Measurements from ENCODE around the gene CDKN2B-AS1. TPM values are rescaled to one million over a fixed set of nuclear protein-coding genes. Genes with fewer than 3 reads are reported as not detected.

Gene CDKN2B-AS1
- total RNA-seq, 1 experiment from 2014 or later = not detected

GRCh38 chr9:21985964-21986667, 8.5 kb upstream of the CDKN2B-AS1 start:
- TF ChIP-seq, protein P1, sequence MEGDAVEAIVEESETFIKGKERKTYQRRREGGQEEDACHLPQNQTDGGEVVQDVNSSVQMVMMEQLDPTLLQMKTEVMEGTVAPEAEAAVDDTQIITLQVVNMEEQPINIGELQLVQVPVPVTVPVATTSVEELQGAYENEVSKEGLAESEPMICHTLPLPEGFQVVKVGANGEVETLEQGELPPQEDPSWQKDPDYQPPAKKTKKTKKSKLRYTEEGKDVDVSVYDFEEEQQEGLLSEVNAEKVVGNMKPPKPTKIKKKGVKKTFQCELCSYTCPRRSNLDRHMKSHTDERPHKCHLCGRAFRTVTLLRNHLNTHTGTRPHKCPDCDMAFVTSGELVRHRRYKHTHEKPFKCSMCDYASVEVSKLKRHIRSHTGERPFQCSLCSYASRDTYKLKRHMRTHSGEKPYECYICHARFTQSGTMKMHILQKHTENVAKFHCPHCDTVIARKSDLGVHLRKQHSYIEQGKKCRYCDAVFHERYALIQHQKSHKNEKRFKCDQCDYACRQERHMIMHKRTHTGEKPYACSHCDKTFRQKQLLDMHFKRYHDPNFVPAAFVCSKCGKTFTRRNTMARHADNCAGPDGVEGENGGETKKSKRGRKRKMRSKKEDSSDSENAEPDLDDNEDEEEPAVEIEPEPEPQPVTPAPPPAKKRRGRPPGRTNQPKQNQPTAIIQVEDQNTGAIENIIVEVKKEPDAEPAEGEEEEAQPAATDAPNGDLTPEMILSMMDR (conservative IDR thresholded peaks at IDR 0.05) = no peak
- no peak overlapping the region for H4K5ac ChIP-seq (ENCODE audit: insufficient read length, low read depth, low read length)
- peaks cover 40% of the 10 kb centered on the region for H3K27me3 ChIP-seq (ENCODE audit: insufficient read depth, low read length)
- H3K27ac ChIP-seq (ENCODE audit: insufficient read length, low read depth, low read length) = no peak overlapping the region
- no peak overlapping the region for H3K4me3 Mint-ChIP-seq
- DNase-seq = no peak
- H3K79me1 ChIP-seq (ENCODE audit: insufficient read depth, low read depth, low read length, poor library complexity, severe bottlenecking) = no peaks in the 10 kb centered on the region
- no peaks in the 10 kb centered on the region for H3K9me3 ChIP-seq (ENCODE audit: control insufficient read depth, low read depth, low read length)
- no peak overlapping the region for H2BK120ac ChIP-seq (ENCODE audit: low read depth, low read length, poor library complexity, severe bottlenecking)
- no CpG with 5 or more reads among the region's 5 CpGs for WGBS (ENCODE audit: extremely low coverage, insufficient read length, low lambda C conversion rate)
- H3K23ac ChIP-seq (ENCODE audit: insufficient read length, low read depth, low read length) = no peak overlapping the region
- no peak overlapping the region for H2BK12ac ChIP-seq (ENCODE audit: insufficient read length, low read depth, low read length)
- H3K18ac ChIP-seq (ENCODE audit: insufficient read length, low read depth, low read length) = no peak overlapping the region
- no peak overlapping the region for H2AFZ ChIP-seq (ENCODE audit: low read length)
- no peak overlapping the region for H2BK15ac ChIP-seq (ENCODE audit: low read depth, low read length)
- H3K36me3 Mint-ChIP-seq (ENCODE audit: insufficient read depth in 1 of 3, low read depth in 3 of 3) = no peaks in the 10 kb centered on the region
- H4K8ac ChIP-seq (replicated peaks; ENCODE audit: insufficient read length, low read depth, low read length) = no peak overlapping the region
- no peak overlapping the region for H2BK20ac ChIP-seq (ENCODE audit: low read depth, low read length, poor library complexity, severe bottlenecking)
- H4K91ac ChIP-seq (ENCODE audit: insufficient read length, low read depth, low read length) = no peak overlapping the region
- no peak overlapping the region for H3K14ac ChIP-seq (ENCODE audit: insufficient read depth, low read length)
- no peak overlapping the region for H3K56ac ChIP-seq (ENCODE audit: insufficient read length, low read depth, low read length)
- peaks cover 7 to 20% of the 10 kb centered on the region in 2 experiments for H3K4me1 Mint-ChIP-seq
- no peaks in the 10 kb centered on the region for H4K20me1 ChIP-seq (ENCODE audit: control insufficient read depth, insufficient read depth, insufficient read length)
- H2BK5ac ChIP-seq (ENCODE audit: insufficient read length, low read length) = no peak overlapping the region
- no peak overlapping the region for H3K9ac ChIP-seq (ENCODE audit: extremely low read depth, insufficient read length, low read length)
- no peak overlapping the region for H3K4ac ChIP-seq (ENCODE audit: low read depth, low read length)
- H3K4me2 ChIP-seq (ENCODE audit: insufficient read depth, insufficient read length, low read length) = no peak overlapping the region
- peaks cover 99% of the 10 kb centered on the region for H3K27me3 Mint-ChIP-seq (ENCODE audit: low read depth)
- H3K9me3 Mint-ChIP-seq = peaks cover 0 to 2% of the 10 kb centered on the region in 2 experiments; a peak in 2 of 5 replicates
- H3K27ac Mint-ChIP-seq = no peak overlapping the region
- peaks cover 6% of the 10 kb centered on the region for H3K23me2 ChIP-seq (ENCODE audit: insufficient read length, low read depth, low read length, poor library complexity, severe bottlenecking)
- peaks cover 2% of the 10 kb centered on the region; the same call in 1 of the 2 replicates for H3K4me1 ChIP-seq (ENCODE audit: insufficient read depth, low read length)
- no peak overlapping the region for H3T11ph ChIP-seq (ENCODE audit: low read length)
- no peak overlapping the region for H2AK5ac ChIP-seq (ENCODE audit: insufficient read length, low read length)
- no peaks in the 10 kb centered on the region for H3K79me2 ChIP-seq (ENCODE audit: insufficient read depth, low read length)

Measured in H9 (cell line).